GM04503 (cell line): ENCODE results near the gene ACOT13.
"Not testable (repeated sequence)": the region's sequence is repeated elsewhere in the genome, so short reads cannot be mapped to it uniquely, and the experiment has no call there.

Experiments
- DNase-seq: peaks from one replicate; pipeline ENCODE4 v3.0.0-alpha.2; 2012; ENCODE audit warnings: low read depth

The ACOT13 gene

DNA sequence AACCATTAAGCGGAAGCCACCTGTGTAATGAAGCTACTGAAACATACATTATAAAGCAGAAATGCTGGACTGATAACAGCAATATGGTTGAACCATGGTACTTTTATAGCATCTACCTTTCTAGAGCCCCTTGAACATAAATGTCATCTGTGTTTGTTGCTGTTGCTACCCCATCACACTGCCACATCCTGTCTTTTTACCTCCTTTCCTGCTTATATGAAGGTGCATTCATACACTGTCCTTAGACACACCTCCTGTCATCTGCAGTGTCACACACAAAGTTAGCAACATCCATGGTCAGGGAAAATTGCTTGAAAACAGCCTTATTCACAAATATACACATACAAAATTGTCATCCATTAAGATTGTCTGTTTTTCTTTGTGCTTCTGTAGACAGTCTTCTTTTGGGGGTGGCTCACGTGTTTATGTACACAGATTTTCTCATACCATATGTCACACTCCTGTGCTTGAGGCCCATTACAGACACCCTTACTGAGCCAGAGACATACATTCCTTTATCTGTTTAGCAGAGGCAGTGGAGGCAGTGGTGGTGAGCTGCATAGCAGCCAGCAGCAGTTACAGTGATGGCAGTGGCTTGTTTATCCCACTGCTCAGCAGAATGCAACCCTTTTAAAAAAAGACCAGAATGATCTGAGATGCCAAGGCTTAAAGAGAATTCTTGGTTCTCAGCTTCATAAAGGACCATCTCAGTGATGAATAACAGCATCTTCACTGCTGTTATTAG, 26.1 kb downstream of the ACOT13 start:
- no peak for DNase-seq

DNA sequence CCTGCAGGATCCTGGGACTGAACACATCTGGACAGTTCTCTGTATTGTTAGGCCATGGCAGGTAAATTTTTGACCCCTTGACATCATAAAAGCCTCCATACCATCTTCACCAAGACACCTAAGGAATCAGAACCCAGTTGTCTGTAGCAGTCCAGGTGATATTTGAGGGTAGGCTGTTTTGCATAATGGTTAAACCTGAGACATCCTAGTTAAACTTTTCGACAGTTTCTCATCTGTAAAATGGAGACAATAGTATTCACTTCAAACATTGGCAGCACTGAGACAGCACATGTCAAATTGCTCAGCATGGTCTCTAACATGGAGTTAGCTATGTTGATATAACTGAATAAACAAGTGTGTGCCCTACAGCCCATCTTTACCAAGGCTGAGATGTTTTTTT, 27.3 kb downstream of the ACOT13 start:
- no peak for DNase-seq

GRCh38 chr6:24695635-24696034, 28.8 kb downstream of the ACOT13 start:
- not testable (repeated sequence) for DNase-seq

- DNase-seq: no peak
These were observed 29.2 kb downstream of the ACOT13 start for GRCh38 chr6:24696097-24696496.

GRCh38 chr6:24699521-24700359, 32.9 kb downstream of the ACOT13 start:
- DNase-seq: no peak

- no peak for DNase-seq
These were observed 35.9 kb downstream of the ACOT13 start for GRCh38 chr6:24702720-24703282.

DNA sequence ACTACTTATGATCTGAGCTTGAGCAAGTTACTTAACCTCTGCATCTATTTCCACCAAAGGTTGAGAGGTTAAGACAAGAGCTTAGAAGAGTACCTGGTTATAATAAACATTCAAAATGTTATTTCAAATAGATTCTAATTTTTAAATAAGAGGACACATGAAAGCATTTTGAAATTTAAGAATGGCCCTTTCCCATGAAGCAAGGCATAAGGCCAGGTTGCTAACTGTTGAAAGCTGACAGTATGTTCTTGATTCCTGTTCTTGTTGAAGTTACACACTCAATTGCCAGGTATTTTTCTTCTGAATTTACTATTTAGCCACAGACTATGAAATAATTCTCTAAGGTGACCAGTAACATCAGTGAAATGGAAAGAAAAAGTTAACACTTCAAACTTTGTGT, 37.6 kb downstream of the ACOT13 start:
- DNase-seq: no peak

- DNase-seq: no peak
These were observed 41.7 kb downstream of the ACOT13 start for GRCh38 chr6:24708612-24709011.

- DNase-seq: no peak
These were observed 42.3 kb downstream of the ACOT13 start for GRCh38 chr6:24709014-24709711.

DNA sequence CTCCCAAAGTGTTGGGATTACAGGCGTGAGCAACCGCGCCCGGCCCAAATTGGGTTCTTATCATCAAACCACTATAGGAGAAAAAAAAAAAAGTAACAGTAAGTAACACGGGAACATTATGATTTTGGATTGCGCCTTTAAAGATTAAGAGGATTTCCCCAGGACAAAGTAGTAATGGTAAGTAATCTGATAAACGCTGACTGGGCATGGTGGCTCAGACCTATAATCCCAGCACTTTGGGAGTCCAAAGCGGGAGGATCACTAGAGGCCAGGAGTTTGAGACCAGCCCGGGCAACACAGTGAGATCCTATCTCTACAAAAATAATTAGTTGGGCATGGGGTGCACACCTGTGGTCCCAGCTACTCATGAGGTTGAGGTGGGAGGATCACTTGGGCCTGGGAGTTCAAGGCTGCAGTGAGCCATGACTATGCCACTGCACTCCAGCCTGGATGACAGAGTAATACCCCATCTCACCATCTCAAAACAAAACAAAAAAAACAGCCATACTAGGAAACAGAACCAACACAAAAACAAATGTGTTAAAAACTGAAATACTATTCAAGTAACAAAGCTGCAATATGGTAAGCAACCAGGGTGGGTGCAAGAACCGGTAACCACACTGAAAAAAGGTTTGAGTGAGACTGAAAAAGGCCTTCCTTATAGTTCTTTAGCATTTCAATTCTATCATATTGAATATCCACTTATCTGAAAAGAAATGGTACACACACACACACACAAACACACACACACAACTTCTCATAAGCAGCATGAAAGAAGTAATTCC, 43.8 kb downstream of the ACOT13 start:
- no peak for DNase-seq

- not testable (repeated sequence) for DNase-seq
These were observed 49.8 kb downstream of the ACOT13 start for GRCh38 chr6:24716602-24717148.

- no peak for DNase-seq
These were observed 51.7 kb downstream of the ACOT13 start for GRCh38 chr6:24718449-24719124.

DNA sequence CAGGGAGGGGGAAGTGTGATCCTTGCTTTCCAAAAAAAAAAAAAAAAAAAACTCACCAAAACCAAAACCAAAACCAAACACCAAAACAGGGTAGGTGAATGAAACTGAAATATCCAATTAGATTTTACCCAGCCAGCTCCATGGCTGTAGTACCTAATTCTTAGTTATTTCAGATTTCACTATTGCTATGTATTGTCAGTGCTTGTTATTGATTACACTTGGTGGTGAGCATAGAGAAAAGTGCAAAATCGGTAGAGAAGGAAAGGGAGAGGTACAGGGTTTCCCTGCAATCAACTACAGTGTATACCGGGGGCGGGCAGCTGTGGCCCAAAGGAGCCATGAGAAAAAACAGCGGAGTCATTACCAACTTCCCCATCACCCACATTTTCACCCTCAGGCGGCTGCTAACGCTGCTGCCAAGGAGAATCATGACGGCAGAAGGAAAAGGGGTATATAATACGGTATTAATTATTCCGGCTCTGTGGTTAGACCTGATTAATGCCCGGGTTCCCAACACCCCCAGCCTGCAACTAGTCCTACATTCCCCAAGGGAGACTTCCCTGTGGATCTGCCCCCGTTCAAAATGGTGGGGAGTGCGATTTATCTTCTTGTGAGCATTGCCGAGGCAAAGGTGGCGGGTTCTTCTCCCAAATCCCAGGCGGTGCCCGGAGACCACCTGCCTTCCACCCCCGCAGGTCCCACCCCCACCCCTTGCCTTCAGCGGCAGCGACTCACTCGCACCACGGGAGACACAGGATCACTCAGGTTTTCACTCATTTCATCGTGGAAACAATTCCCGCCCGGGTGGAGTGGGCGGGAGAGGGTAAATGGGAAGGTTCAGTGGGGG, 52.5 kb downstream of the ACOT13 start, which contains the start of gene C6orf62:
C6orf62 (minus strand) TSS at position 30 of the 847 bp plus-strand sequence. CDS start 486 bp downstream, outside the sequence.
- DNase-seq: no peak

GRCh38 chr6:24720131-24720603, 53.3 kb downstream of the ACOT13 start:
- no peak for DNase-seq

GRCh38 chr6:24720604-24721460, 54.0 kb downstream of the ACOT13 start:
- peak; percentile 96 for DNase-seq

- no peak for DNase-seq
These were observed 54.8 kb downstream of the ACOT13 start for GRCh38 chr6:24721461-24722215.

GRCh38 chr6:24723270-24723669, 56.4 kb downstream of the ACOT13 start:
- no peak for DNase-seq

- DNase-seq: not testable (repeated sequence)
These were observed 63.8 kb downstream of the ACOT13 start for GRCh38 chr6:24730653-24731052.
